C4-2B (cell line): ENCODE data around the gene HOXD3.

Source experiments
- ZFX ChIP-seq: fragments of 450-650 bp; IDR thresholded peaks from 2 replicates; pipeline ENCODE4 v1.6.1; 2017
- TF ChIP-seq, protein P1 (sequence below): fragments of 450-650 bp; conservative IDR thresholded peaks from 2 replicates; pipeline ENCODE4 v1.5.1; 2017; ENCODE audit warnings: mild to moderate bottlenecking

DNA sequence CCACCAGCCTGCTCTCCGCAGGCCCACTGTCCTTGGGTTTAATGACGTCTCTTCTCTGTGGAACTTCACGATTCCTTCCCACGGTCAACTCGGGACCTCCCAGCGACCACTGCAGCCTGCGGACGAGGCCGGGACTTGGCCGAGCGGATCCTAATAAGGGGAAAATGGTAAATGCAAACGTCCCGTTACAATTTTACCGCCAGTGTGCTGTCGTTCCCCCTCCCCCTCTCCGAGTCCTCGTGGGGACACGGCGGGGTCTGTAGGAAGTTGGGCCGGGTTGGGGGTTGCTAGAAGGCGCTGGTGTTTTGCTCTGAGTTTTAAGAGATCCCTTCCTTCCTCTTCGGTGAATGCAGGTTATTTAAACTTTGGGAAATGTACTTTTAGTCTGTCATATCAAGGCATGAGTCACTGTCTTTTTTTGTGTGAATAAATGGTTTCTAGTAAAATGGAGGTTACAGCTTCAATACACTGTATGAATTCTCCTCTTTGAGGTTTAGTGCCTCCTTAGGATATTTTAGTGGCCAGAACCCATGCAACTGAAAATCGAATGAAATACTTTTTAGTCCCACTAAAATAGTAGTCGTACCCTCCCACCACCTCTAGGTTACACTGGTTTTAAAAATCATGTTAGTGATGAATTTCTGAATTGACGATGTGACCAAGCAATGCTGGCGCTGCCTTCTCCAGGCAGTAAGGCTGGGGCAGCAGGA lies 47.8 kb upstream of the HOXD3 start:
- TF ChIP-seq, protein P1, sequence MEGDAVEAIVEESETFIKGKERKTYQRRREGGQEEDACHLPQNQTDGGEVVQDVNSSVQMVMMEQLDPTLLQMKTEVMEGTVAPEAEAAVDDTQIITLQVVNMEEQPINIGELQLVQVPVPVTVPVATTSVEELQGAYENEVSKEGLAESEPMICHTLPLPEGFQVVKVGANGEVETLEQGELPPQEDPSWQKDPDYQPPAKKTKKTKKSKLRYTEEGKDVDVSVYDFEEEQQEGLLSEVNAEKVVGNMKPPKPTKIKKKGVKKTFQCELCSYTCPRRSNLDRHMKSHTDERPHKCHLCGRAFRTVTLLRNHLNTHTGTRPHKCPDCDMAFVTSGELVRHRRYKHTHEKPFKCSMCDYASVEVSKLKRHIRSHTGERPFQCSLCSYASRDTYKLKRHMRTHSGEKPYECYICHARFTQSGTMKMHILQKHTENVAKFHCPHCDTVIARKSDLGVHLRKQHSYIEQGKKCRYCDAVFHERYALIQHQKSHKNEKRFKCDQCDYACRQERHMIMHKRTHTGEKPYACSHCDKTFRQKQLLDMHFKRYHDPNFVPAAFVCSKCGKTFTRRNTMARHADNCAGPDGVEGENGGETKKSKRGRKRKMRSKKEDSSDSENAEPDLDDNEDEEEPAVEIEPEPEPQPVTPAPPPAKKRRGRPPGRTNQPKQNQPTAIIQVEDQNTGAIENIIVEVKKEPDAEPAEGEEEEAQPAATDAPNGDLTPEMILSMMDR, result no peak
- no peak for TF ChIP-seq ZFX
